ENCODE data around the gene LYST. TPM values are rescaled to one million over a fixed set of nuclear protein-coding genes. Genes with fewer than 3 reads are reported as not detected.
"Not testable (repeated sequence)": the region's sequence is repeated elsewhere in the genome, so short reads cannot be mapped to it uniquely, and the experiment has no call there.

LYST gene
- total and polyA plus RNA-seq, 7 donors, result 6.6 to 53.2 (median 21.9) TPM

- no peak overlapping the region for H3K27ac ChIP-seq
- no peak overlapping the region for H3K4me3 ChIP-seq
- H3K9me3 ChIP-seq, result no peaks in the 10 kb centered on the region
- no peak for DNase-seq
- H3K27me3 ChIP-seq, result peaks cover 0 to 41% (median 0%) of the 10 kb centered on the region in 3 donors
- WGBS, 2 donors, result 43 to 76% methylated on average over 47 of the region's 47 CpGs
- H3K4me1 ChIP-seq, result no peaks in the 10 kb centered on the region
- intact Hi-C loops (cut with DNase I), result no loop called here
- TF ChIP-seq EP300 (IDR thresholded peaks at IDR 0.05), result no peak
- no peak for TF ChIP-seq POLR2A (IDR thresholded peaks at IDR 0.05)
- no peak for TF ChIP-seq CTCF (IDR thresholded peaks at IDR 0.05)
- no peak for TF ChIP-seq POLR2AphosphoS5 (IDR thresholded peaks at IDR 0.05)
- no peaks in the 10 kb centered on the region for H3K36me3 ChIP-seq
Observed at GRCh38 chr1:235642011-235642942, 224.4 kb downstream of the LYST start.

- no peak overlapping the region for H3K27ac ChIP-seq
- intact Hi-C loops (cut with DNase I), result no loop called here
- peaks cover 0 to 26% (median 0%) of the 10 kb centered on the region in 3 donors for H3K27me3 ChIP-seq
- 83 to 88% methylated on average over 12 of the region's 12 CpGs for WGBS, 2 donors
- no peak overlapping the region for H3K4me3 ChIP-seq
- H3K4me1 ChIP-seq, result no peaks in the 10 kb centered on the region
- H3K36me3 ChIP-seq, result no peaks in the 10 kb centered on the region
- TF ChIP-seq POLR2AphosphoS5 (IDR thresholded peaks at IDR 0.05), result no peak
- TF ChIP-seq CTCF (IDR thresholded peaks at IDR 0.05), result no peak
- TF ChIP-seq POLR2A (IDR thresholded peaks at IDR 0.05), result no peak
- no peak for TF ChIP-seq EP300 (IDR thresholded peaks at IDR 0.05)
- no peaks in the 10 kb centered on the region for H3K9me3 ChIP-seq
- DNase-seq, result peak; percentile 52
Observed at GRCh38 chr1:235640580-235640979, 226.1 kb downstream of the LYST start.

- no peaks in the 10 kb centered on the region for H3K36me3 ChIP-seq
- WGBS, 2 donors, result 89 to 93% methylated on average over 14 of the region's 14 CpGs
- DNase-seq, result no peak
- intact Hi-C loops (cut with DNase I), result no loop called here
- H3K27me3 ChIP-seq, result peaks cover 0 to 21% (median 0%) of the 10 kb centered on the region in 3 donors
- H3K9me3 ChIP-seq, result no peaks in the 10 kb centered on the region
- no peaks in the 10 kb centered on the region for H3K4me1 ChIP-seq
- no peak overlapping the region for H3K27ac ChIP-seq
- TF ChIP-seq EP300 (IDR thresholded peaks at IDR 0.05) (no peak), POLR2A (IDR thresholded peaks at IDR 0.05) (no peak), CTCF (IDR thresholded peaks at IDR 0.05) (no peak), POLR2AphosphoS5 (IDR thresholded peaks at IDR 0.05) (no peak)
- H3K4me3 ChIP-seq, result no peak overlapping the region
Observed at GRCh38 chr1:235639226-235640205, 227.2 kb downstream of the LYST start.

GRCh38 chr1:235638612-235639011, 228.1 kb downstream of the LYST start:
- intact Hi-C loops (cut with DNase I); H3K9me3 ChIP-seq; H3K4me1 ChIP-seq; H3K4me3 ChIP-seq; DNase-seq; H3K27ac ChIP-seq; H3K36me3 ChIP-seq: not testable (repeated sequence)
- 91 to 97% methylated on average over 2 of the region's 2 CpGs for WGBS, 2 donors
- H3K27me3 ChIP-seq, result peaks cover 0 to 14% (median 0%) of the 10 kb centered on the region in 3 donors

Data from sigmoid colon (tissue), 7 donors.